HL-60 (cell line): ENCODE results near the gene ITGB3BP.

ENCODE experiments used
- GABPA ChIP-seq: IDR thresholded peaks from 2 replicates; pipeline ENCODE4 v1.6.1; 2012; ENCODE audit warnings: low read depth
- POLR2AphosphoS5 ChIP-seq: IDR thresholded peaks from 2 replicates; pipeline ENCODE4 v1.6.1; 2012; ENCODE audit warnings: low read depth
- REST ChIP-seq: IDR thresholded peaks from 2 replicates; pipeline ENCODE4 v1.6.1; 2012; ENCODE audit warnings: low read depth; ENCODE audit not compliant: insufficient replicate concordance
- SPI1 ChIP-seq: IDR thresholded peaks from 2 replicates; pipeline ENCODE4 v1.6.1; 2012; ENCODE audit warnings: low read depth, mild to moderate bottlenecking, borderline replicate concordance
- TF ChIP-seq, protein P1 (sequence below): IDR thresholded peaks from one replicate; pipeline ENCODE4 v1.5.1; 2011; ENCODE audit warnings: low read length, control low read depth, inconsistent platforms; ENCODE audit not compliant: insufficient read depth

DNA sequence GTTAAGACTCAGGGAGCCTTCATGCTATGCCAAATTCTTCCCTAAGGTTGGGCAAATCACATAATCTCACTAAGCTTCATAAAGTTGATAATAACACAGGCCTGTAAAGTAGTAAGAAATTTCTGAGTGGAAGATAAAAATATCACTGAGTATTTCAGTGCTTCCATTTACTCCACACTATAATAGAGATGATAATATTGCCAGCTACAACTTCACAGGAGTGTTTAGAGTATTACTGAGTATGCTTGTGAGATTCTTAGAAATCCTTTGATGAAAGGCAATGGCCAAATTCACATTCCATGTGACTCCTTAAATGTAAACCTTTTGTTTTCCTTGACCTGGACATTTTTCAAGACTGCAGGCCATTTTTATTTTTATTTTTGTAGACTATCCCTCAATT, 10.4 kb downstream of the ITGB3BP start:
- TF ChIP-seq, protein P1, sequence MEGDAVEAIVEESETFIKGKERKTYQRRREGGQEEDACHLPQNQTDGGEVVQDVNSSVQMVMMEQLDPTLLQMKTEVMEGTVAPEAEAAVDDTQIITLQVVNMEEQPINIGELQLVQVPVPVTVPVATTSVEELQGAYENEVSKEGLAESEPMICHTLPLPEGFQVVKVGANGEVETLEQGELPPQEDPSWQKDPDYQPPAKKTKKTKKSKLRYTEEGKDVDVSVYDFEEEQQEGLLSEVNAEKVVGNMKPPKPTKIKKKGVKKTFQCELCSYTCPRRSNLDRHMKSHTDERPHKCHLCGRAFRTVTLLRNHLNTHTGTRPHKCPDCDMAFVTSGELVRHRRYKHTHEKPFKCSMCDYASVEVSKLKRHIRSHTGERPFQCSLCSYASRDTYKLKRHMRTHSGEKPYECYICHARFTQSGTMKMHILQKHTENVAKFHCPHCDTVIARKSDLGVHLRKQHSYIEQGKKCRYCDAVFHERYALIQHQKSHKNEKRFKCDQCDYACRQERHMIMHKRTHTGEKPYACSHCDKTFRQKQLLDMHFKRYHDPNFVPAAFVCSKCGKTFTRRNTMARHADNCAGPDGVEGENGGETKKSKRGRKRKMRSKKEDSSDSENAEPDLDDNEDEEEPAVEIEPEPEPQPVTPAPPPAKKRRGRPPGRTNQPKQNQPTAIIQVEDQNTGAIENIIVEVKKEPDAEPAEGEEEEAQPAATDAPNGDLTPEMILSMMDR: no peak
- TF ChIP-seq GABPA: no peak
- no peak for TF ChIP-seq REST
- TF ChIP-seq POLR2AphosphoS5: no peak
- TF ChIP-seq SPI1: no peak
